Keratinocyte (primary cell): ENCODE measurements around the gene FAM229A. TPM values are rescaled to one million over a fixed set of nuclear protein-coding genes. Genes with fewer than 3 reads are reported as not detected.

Source experiments
- DNase-seq: peaks from one replicate; pipeline ENCODE4 v3.0.0-alpha.2; 2011; ENCODE audit warnings: low read depth, missing footprints, low spot score
- FAIRE-seq: peaks from 2 replicates; lab custom pipeline; 2011; peaks lifted over from hg19 to GRCh38; lab: Jason Lieb, UNC
- H2AFZ ChIP-seq: 2 replicates; pipeline ENCODE4 v1.6.0; 2012; ENCODE audit warnings: low read length, control low read depth, inconsistent platforms; ENCODE audit not compliant: control insufficient read depth
- H3K27ac ChIP-seq: 2 replicates; pipeline ENCODE4 v1.5.1; 2011; ENCODE audit warnings: low read length; ENCODE audit not compliant: control insufficient read depth, insufficient read depth
- H3K27me3 ChIP-seq: 3 replicates; pipeline ENCODE4 v1.6.0; 2011; ENCODE audit warnings: low read length; ENCODE audit not compliant: control insufficient read depth, insufficient read depth; ENCODE audit errors: extremely low read depth
- H3K36me3 ChIP-seq, 2 experiments: 2 replicates in 1 of 2; 3 replicates in 1 of 2; pipeline ENCODE4 v1.5.1; 2011; ENCODE audit warnings: low read length in 2 of 2, mild to moderate bottlenecking in 1 of 2; ENCODE audit not compliant: control insufficient read depth in 2 of 2, insufficient read depth in 2 of 2; ENCODE audit errors: extremely low read depth in 1 of 2
- H3K4me1 ChIP-seq: 3 replicates; pipeline ENCODE4 v1.5.1; 2011; ENCODE audit warnings: low read length; ENCODE audit not compliant: control insufficient read depth, insufficient read depth; ENCODE audit errors: extremely low read depth
- H3K4me2 ChIP-seq: 3 replicates; pipeline ENCODE4 v1.6.0; 2011; ENCODE audit warnings: low read depth, low read length; ENCODE audit not compliant: control insufficient read depth, insufficient read depth; ENCODE audit errors: extremely low read depth
- H3K4me3 ChIP-seq, 3 experiments: fragments of 200-600 bp in 1 of 3; sonication (generic) in 1 of 3; 2 replicates in 2 of 3; 3 replicates in 1 of 3; pipeline ENCODE4 v1.5.1; 2011 to 2016; ENCODE audit warnings: low read length in 3 of 3, mild to moderate bottlenecking in 3 of 3, control low read depth in 2 of 3, inconsistent platforms in 1 of 3, low read depth in 1 of 3, mixed read lengths in 1 of 3, mixed run types in 1 of 3, moderate library complexity in 1 of 3; ENCODE audit not compliant: control insufficient read depth in 2 of 3, insufficient read depth in 2 of 3; ENCODE audit errors: extremely low read depth in 1 of 3
- H3K79me2 ChIP-seq: 2 replicates; pipeline ENCODE4 v1.6.0; 2012; ENCODE audit warnings: low read length; ENCODE audit not compliant: control insufficient read depth, insufficient read depth
- H3K9ac ChIP-seq: 3 replicates; pipeline ENCODE4 v1.6.0; 2011; ENCODE audit warnings: low read length; ENCODE audit not compliant: control insufficient read depth, insufficient read depth; ENCODE audit errors: extremely low read depth
- H3K9me1 ChIP-seq: 3 replicates; pipeline ENCODE4 v1.6.0; 2011; ENCODE audit warnings: low read length; ENCODE audit not compliant: control insufficient read depth, insufficient read depth; ENCODE audit errors: extremely low read depth
- H3K9me3 ChIP-seq: 2 replicates; pipeline ENCODE4 v1.5.1; 2012; ENCODE audit warnings: low read depth, low read length; ENCODE audit not compliant: control insufficient read depth
- H4K20me1 ChIP-seq: 3 replicates; pipeline ENCODE4 v1.6.0; 2011; ENCODE audit warnings: low read length; ENCODE audit not compliant: control insufficient read depth, insufficient read depth; ENCODE audit errors: extremely low read depth
- CTCF ChIP-seq, 3 experiments: IDR thresholded peaks in 1 of 3; conservative IDR thresholded peaks in 1 of 3; optimal IDR thresholded peaks in 1 of 3; 2 replicates in 2 of 3; 3 replicates in 1 of 3; pipeline versions ENCODE3 to v1.5.1; 2011; ENCODE audit warnings: low read length in 3 of 3, mild to moderate bottlenecking in 3 of 3, moderate library complexity in 2 of 3, control low read depth in 1 of 3, inconsistent platforms in 1 of 3; ENCODE audit not compliant: insufficient read depth in 2 of 3; ENCODE audit errors: extremely low read depth in 1 of 3
- EZH2 ChIP-seq: IDR thresholded peaks from one replicate; pipeline ENCODE4 v1.6.1; 2012; ENCODE audit warnings: inconsistent platforms, mild to moderate bottlenecking, low read length, moderate library complexity
- dilution Hi-C: fragments of 300-500 bp; cut with MboI; formaldehyde crosslinking; loops from one replicate; pipeline ENCODE4 v1.7.0; 2020; ENCODE audit warnings: low sequenced_read_pairs; ENCODE audit not compliant: extremely low pct_ligation_motif_present
- polyA minus RNA-seq, 3 experiments: library from RNA; depleted of rRNA, polyadenylated mRNA; stranded (reverse); fragments of >200 nt; gene quantifications; 1 replicate in 1 of 3; 2 replicates in 1 of 3; 3 replicates in 1 of 3; pipeline ENCODE4 v1.2.3, GENCODE V29; 2011
- polyA plus RNA-seq, 5 experiments: library from polyadenylated mRNA; depleted of rRNA in 3 of 5; stranded (reverse) in 3 of 5; stranded (forward) in 1 of 5; unstranded in 1 of 5; fragments of >200 nt; gene quantifications; 1 replicate in 1 of 5; 2 replicates in 3 of 5; 3 replicates in 1 of 5; pipeline versions ENCODE4 v1.2.1 to v1.2.3, GENCODE V29; 2011 to 2012; ENCODE audit warnings: missing spikeins in 2 of 5, low read depth in 1 of 5, low replicate concordance in 1 of 5

Gene FAM229A
- polyA plus RNA-seq: 0.50 to 2.4 TPM (median 1.1 TPM) in 3 replicates
- 0.60 TPM for polyA plus RNA-seq (2011; ENCODE audit: low read depth)
- polyA plus RNA-seq (2011; cell fraction: cytosol; rRNA removed): 0.09 and 0.23 TPM in 2 replicates
- 9.6 and 12.9 TPM in 2 replicates for polyA plus RNA-seq (2011; cell fraction: nucleus; rRNA removed)
- polyA plus RNA-seq (2012; ENCODE audit: low replicate concordance): 0.42 and 2.5 TPM in 2 replicates
- polyA minus RNA-seq: 0.69 to 1.9 TPM (median 1.3 TPM) in 3 replicates
- polyA minus RNA-seq (2011; cell fraction: cytosol; rRNA and poly(A)+ RNA removed): not detected
- 2.8 and 3.9 TPM in 2 replicates for polyA minus RNA-seq (2011; cell fraction: nucleus; rRNA and poly(A)+ RNA removed)

- Histone ChIP-seq H3K4me2 (peak within 1 kb of the TSS; percentile 73), H3K9ac (peak within 1 kb of the TSS; percentile 34)
- dilution Hi-C loops: no loop called here
Observed at GRCh38 chr1:32362474-32363313, at the start of gene FAM229A, which contains the start of gene TSSK3. FAM229A (minus strand) TSS chr1:32362485; CDS start chr1:32362091, 394 bp downstream. TSSK3 (plus strand) TSS chr1:32362539; CDS start chr1:32362702, 163 bp downstream.

GRCh38 chr1:32411261-32411660, 49.0 kb upstream of the FAM229A start:
- peaks cover 2% of the 10 kb centered on the region for H3K9me3 ChIP-seq
- H3K4me1 ChIP-seq: no peaks in the 10 kb centered on the region
- H3K9me1 ChIP-seq: no peaks in the 10 kb centered on the region
- no peaks in the 10 kb centered on the region for H3K79me2 ChIP-seq
- no peak overlapping the region for H3K4me3 ChIP-seq
- H3K4me2 ChIP-seq: no peak overlapping the region
- FAIRE-seq (no peak), DNase-seq (no peak)
- peaks cover 5% of the 10 kb centered on the region for H3K27me3 ChIP-seq
- no peak overlapping the region for H3K9ac ChIP-seq
- H3K36me3 ChIP-seq: no peaks in the 10 kb centered on the region
- H4K20me1 ChIP-seq: no peaks in the 10 kb centered on the region
- TF ChIP-seq CTCF (optimal IDR thresholded peaks at IDR 0.05 in 1 of 3, IDR thresholded peaks at IDR 0.05 in 1 of 3, conservative IDR thresholded peaks at IDR 0.05 in 1 of 3; ENCODE audit: extremely low read depth in 1 of 3, insufficient read depth in 2 of 3, low read length in 3 of 3) (no peak), EZH2 (no peak)
- no peak overlapping the region for H2AFZ ChIP-seq
- H3K27ac ChIP-seq: no peak overlapping the region
- dilution Hi-C loops: no loop called here

More at GRCh38 chr1:32362474-32363313, at the start of gene FAM229A, which contains the start of gene TSSK3:
- no peak within 1 kb of the TSS for H3K27ac ChIP-seq
- no peaks in the 10 kb centered on the region for H3K9me1 ChIP-seq
- no peaks in the 10 kb centered on the region for H3K4me1 ChIP-seq
- H3K9me3 ChIP-seq: no peaks in the 10 kb centered on the region
- TF ChIP-seq CTCF (optimal IDR thresholded peaks at IDR 0.05 in 1 of 3, IDR thresholded peaks at IDR 0.05 in 1 of 3, conservative IDR thresholded peaks at IDR 0.05 in 1 of 3; ENCODE audit: extremely low read depth in 1 of 3, insufficient read depth in 2 of 3, low read length in 3 of 3): no peak
- TF ChIP-seq EZH2: no peak
- H3K79me2 ChIP-seq: no peaks in the 10 kb centered on the region
- peaks cover 12 to 17% of the 10 kb centered on the region in 2 experiments for H3K36me3 ChIP-seq
- no peak within 1 kb of the TSS for H2AFZ ChIP-seq
- peak within 1 kb of the TSS; percentile 18 to 51 (median 36) for H3K4me3 ChIP-seq
- no peaks in the 10 kb centered on the region for H4K20me1 ChIP-seq
- no peaks in the 10 kb centered on the region for H3K27me3 ChIP-seq
- FAIRE-seq: no peak
- DNase-seq: no peak
